HEK293T (cell line): ENCODE results near the gene EXTL2.

Source experiments
- CTCF ChIA-PET: fragments of 350-600 bp; formaldehyde crosslinking; extraction: SDS; loops from one replicate; lab custom pipeline; 2021; ENCODE audit warnings: antibody characterized with exemption, inconsistent platforms; lab: Yijun Ruan, JAX
- POLR2A ChIA-PET: fragments of 350-600 bp; formaldehyde crosslinking; extraction: SDS; loops from one replicate; lab custom pipeline; 2020; ENCODE audit warnings: antibody characterized with exemption, inconsistent platforms; lab: Yijun Ruan, JAX
- DNase-seq: peaks from one replicate; pipeline ENCODE4 v3.0.0; 2012; ENCODE audit warnings: mixed read lengths; ENCODE audit errors: extremely low spot score
- ARNT ChIP-seq: fragments of 450-650 bp; IDR thresholded peaks from 2 replicates; pipeline ENCODE4 v1.6.1; 2017; ENCODE audit warnings: mild to moderate bottlenecking
- BHLHE40 ChIP-seq: fragments of 450-650 bp; IDR thresholded peaks from 2 replicates; pipeline ENCODE4 v1.6.1; 2016; ENCODE audit warnings: mild to moderate bottlenecking, moderate library complexity, borderline replicate concordance
- CTBP1 ChIP-seq: fragments of 450-650 bp; IDR thresholded peaks from 2 replicates; pipeline ENCODE4 v1.6.1; 2016; ENCODE audit warnings: borderline replicate concordance
- ELF4 ChIP-seq: fragments of 450-650 bp; IDR thresholded peaks from 2 replicates; pipeline ENCODE4 v1.6.1; 2017; ENCODE audit warnings: antibody characterized with exemption
- FOXA1 ChIP-seq: fragments of 450-650 bp; IDR thresholded peaks from 2 replicates; pipeline ENCODE4 v1.6.1; 2016; ENCODE audit warnings: mild to moderate bottlenecking
- FOXK2 ChIP-seq: fragments of 450-650 bp; IDR thresholded peaks from 2 replicates; pipeline ENCODE4 v1.6.1; 2016; ENCODE audit warnings: mild to moderate bottlenecking
- FOXM1 ChIP-seq: fragments of 450-650 bp; IDR thresholded peaks from 2 replicates; pipeline ENCODE4 v1.6.1; 2017; ENCODE audit warnings: mild to moderate bottlenecking, borderline replicate concordance
- HDGF ChIP-seq: fragments of 450-650 bp; IDR thresholded peaks from 2 replicates; pipeline ENCODE4 v1.6.1; 2017; ENCODE audit warnings: antibody characterized with exemption, borderline replicate concordance
- L3MBTL2 ChIP-seq: fragments of 450-650 bp; conservative IDR thresholded peaks from 2 replicates; pipeline ENCODE4 v1.6.1; 2016; ENCODE audit warnings: mild to moderate bottlenecking
- LEF1 ChIP-seq: fragments of 450-650 bp; IDR thresholded peaks from 2 replicates; pipeline ENCODE4 v1.6.1; 2017; ENCODE audit warnings: mild to moderate bottlenecking, borderline replicate concordance
- NFRKB ChIP-seq: fragments of 450-650 bp; IDR thresholded peaks from 2 replicates; pipeline ENCODE4 v1.6.1; 2016; ENCODE audit warnings: mild to moderate bottlenecking, moderate library complexity
- SP1 ChIP-seq: fragments of 450-650 bp; IDR thresholded peaks from 2 replicates; pipeline ENCODE4 v1.6.1; 2017
- SUZ12 ChIP-seq: fragments of 450-650 bp; IDR thresholded peaks from 2 replicates; pipeline ENCODE4 v1.6.1; 2016; ENCODE audit warnings: mild to moderate bottlenecking
- TARDBP ChIP-seq: fragments of 450-650 bp; IDR thresholded peaks from 2 replicates; pipeline ENCODE4 v1.6.1; 2016
- ZNF384 ChIP-seq: fragments of 450-650 bp; IDR thresholded peaks from 2 replicates; pipeline ENCODE4 v1.6.1; 2016
- TF ChIP-seq, protein P1 (sequence below): fragments of 450-650 bp; IDR thresholded peaks from 2 replicates; pipeline ENCODE4 v1.6.1; 2016

EXTL2 gene

GRCh38 chr1:100926240-100926639 lies 31.6 kb upstream of the EXTL2 start:
- ChIA-PET CTCF (interaction anchor here (1.2 kb wide), 1 partner anchor 362 kb away, joined by 3 read pairs; no protein-coding TSS in a partner anchor), POLR2A (no interaction called here)
- no peak for DNase-seq
- TF ChIP-seq FOXM1 (no peak), ELF4 (no peak), SUZ12 (no peak), FOXK2 (no peak), BHLHE40 (no peak), LEF1 (no peak), SP1 (no peak), ARNT (no peak), HDGF (no peak), L3MBTL2 (no peak), ZNF384 (no peak), NFRKB (no peak), FOXA1 (no peak), CTBP1 (no peak), TARDBP (no peak)
- TF ChIP-seq, protein P1, sequence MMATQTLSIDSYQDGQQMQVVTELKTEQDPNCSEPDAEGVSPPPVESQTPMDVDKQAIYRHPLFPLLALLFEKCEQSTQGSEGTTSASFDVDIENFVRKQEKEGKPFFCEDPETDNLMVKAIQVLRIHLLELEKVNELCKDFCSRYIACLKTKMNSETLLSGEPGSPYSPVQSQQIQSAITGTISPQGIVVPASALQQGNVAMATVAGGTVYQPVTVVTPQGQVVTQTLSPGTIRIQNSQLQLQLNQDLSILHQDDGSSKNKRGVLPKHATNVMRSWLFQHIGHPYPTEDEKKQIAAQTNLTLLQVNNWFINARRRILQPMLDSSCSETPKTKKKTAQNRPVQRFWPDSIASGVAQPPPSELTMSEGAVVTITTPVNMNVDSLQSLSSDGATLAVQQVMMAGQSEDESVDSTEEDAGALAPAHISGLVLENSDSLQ, result no peak

- ChIA-PET CTCF (interaction anchor here (1.2 kb wide), 1 partner anchor 363 kb away, joined by 3 read pairs; no protein-coding TSS in a partner anchor), POLR2A (no interaction called here)
- no peak for TF ChIP-seq SUZ12
- no peak for TF ChIP-seq ZNF384
- no peak for TF ChIP-seq TARDBP
- TF ChIP-seq CTBP1, result no peak
- no peak for TF ChIP-seq ARNT
- no peak for TF ChIP-seq HDGF
- no peak for TF ChIP-seq SP1
- no peak for TF ChIP-seq FOXM1
- TF ChIP-seq FOXK2, result no peak
- TF ChIP-seq LEF1, result no peak
- TF ChIP-seq BHLHE40, result no peak
- no peak for TF ChIP-seq NFRKB
- TF ChIP-seq FOXA1, result no peak
- no peak for TF ChIP-seq L3MBTL2
- TF ChIP-seq, protein P1, result no peak
- TF ChIP-seq ELF4, result no peak
Observed at GRCh38 chr1:100924991-100925390, 30.3 kb upstream of the EXTL2 start.

GRCh38 chr1:100924212-100924611 lies 29.6 kb upstream of the EXTL2 start:
- POLR2A ChIA-PET, result no interaction called here
- CTCF ChIA-PET, result no interaction called here
- no peak for DNase-seq
- TF ChIP-seq, protein P1, result no peak
- TF ChIP-seq HDGF (no peak), FOXM1 (no peak), SP1 (no peak), L3MBTL2 (no peak)

More at GRCh38 chr1:100924991-100925390, 30.3 kb upstream of the EXTL2 start:
- no peak for DNase-seq

DNA sequence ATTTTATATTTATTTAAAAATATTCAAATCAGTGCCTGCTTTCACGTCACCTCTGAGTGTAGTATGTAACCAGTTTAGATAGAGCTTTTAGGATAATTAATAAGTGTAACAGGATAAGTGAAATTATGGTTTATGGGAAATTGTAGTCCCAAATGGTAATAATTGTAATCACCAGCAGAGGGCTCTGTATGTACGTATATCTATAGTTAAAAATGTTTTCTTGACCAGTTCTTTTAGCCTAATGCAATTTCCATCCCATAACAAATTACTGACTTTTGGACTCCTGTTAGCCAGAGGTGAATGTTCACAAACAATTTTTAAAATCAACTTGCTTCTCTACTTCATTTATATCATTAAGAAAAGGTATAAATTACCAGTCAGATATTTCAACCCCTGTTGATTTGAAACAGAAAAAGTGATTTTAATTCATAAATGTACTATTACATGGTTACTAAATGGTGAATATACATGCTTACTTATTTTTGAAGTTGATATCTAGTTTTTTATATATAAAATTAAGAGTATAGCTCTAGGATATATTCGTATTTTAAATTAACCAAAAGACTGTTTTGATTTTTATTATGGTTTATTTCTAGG lies 26.6 kb upstream of the EXTL2 start:
- TF ChIP-seq L3MBTL2, result no peak
- no peak for TF ChIP-seq ELF4
- no peak for TF ChIP-seq TARDBP
- no peak for TF ChIP-seq FOXK2
- TF ChIP-seq HDGF, result no peak
- TF ChIP-seq BHLHE40, result no peak
- TF ChIP-seq ARNT, result no peak
- TF ChIP-seq, protein P1, result no peak
- TF ChIP-seq SUZ12, result no peak
- no peak for TF ChIP-seq LEF1
- TF ChIP-seq CTBP1, result no peak
- TF ChIP-seq FOXA1, result no peak
- TF ChIP-seq SP1, result no peak
- CTCF ChIA-PET, result interaction anchor here (0.6 to 1.3 kb wide), 2 partner anchors 331 to 367 kb away, joined by 3 to 5 read pairs; no protein-coding TSS in a partner anchor
- peak; percentile 33 for DNase-seq
- POLR2A ChIA-PET, result no interaction called here

DNA sequence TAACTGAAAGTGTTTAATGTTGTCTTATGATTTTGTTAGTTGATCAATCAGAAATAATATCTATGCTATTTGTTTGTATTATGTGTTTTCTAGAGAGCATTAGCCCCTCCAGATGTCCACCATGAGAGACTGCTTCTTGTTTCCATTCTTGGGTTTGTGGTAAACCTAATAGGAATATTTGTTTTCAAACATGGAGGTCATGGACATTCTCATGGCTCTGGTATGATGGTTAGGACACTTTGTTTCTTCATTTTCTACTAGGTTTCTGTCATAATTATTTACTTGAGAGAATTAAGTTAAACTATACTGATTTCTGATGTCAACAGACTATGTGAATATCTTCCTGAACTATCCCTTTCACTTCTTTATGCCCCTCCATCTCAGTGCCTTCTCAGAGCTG lies 17.4 kb upstream of the EXTL2 start:
- no peak for TF ChIP-seq CTBP1
- TF ChIP-seq LEF1, result no peak
- no peak for TF ChIP-seq FOXA1
- TF ChIP-seq ZNF384, result no peak
- no peak for TF ChIP-seq SP1
- no peak for TF ChIP-seq NFRKB
- TF ChIP-seq TARDBP, result no peak
- TF ChIP-seq ARNT, result no peak
- no peak for TF ChIP-seq BHLHE40
- no peak for TF ChIP-seq FOXM1
- TF ChIP-seq, protein P1, result no peak
- no peak for TF ChIP-seq ELF4
- TF ChIP-seq HDGF, result no peak
- TF ChIP-seq FOXK2, result no peak
- TF ChIP-seq L3MBTL2, result no peak
- no peak for TF ChIP-seq SUZ12
- no peak for DNase-seq
- POLR2A ChIA-PET, result no interaction called here
- CTCF ChIA-PET, result no interaction called here
